Adipose tissue (tissue), 3 donors: ENCODE results near the gene CENPP. TPM values are rescaled to one million over a fixed set of nuclear protein-coding genes. Genes with fewer than 3 reads are reported as not detected.
"Not testable (repeated sequence)": the region's sequence is repeated elsewhere in the genome, so short reads cannot be mapped to it uniquely, and the experiment has no call there.

ENCODE experiments used
- H3K27ac ChIP-seq: one replicate; pipeline ENCODE4 v1.5.1; 2013; ENCODE audit warnings: low read depth, low read length
- WGBS, 3 donors: extraction: QIAGEN DNeasy Blood & Tissue Kit; methylation state at CpG; one replicate each; pipeline ENCODE4 v1.1.7; 2013; 5-methylcytosine and 5-hydroxymethylcytosine counted together
- polyA plus RNA-seq, 3 donors: library from polyadenylated mRNA; stranded (reverse); fragments of 200-250 nt; gene quantifications; one replicate each; pipeline ENCODE4 v1.2.3, GENCODE V29; 2013
- donor health status: healthy with polysubstance abuse.
- donor health status: Bipolar disorder and iron deficiency.
- donor health status: healthy.

The CENPP gene
- polyA plus RNA-seq, 3 donors = 1.3 to 2.2 (median 1.5) TPM

DNA sequence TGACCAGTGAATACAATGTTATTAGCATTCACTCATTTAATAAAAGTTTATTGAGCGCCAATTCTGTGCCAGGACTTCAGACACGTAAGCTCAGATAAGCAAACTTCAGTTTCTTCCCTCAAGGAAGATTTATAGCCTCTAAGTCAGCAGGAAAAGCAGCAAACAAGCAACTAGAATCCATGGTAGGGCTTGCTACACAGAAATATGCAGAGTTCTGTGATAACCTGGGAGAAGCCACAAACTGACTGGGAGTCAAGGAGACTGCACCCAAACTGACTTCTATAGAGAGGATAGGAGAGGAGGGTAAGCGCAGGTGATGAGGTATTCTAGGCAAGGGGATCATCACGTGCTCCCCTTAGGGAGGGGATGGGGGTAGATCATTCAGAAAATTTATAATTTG, 80.1 kb downstream of the CENPP start:
- 66 to 72% (median 69%) methylated on average over 4 of the region's 4 CpGs for WGBS, 3 donors
- no peak overlapping the region for H3K27ac ChIP-seq

DNA sequence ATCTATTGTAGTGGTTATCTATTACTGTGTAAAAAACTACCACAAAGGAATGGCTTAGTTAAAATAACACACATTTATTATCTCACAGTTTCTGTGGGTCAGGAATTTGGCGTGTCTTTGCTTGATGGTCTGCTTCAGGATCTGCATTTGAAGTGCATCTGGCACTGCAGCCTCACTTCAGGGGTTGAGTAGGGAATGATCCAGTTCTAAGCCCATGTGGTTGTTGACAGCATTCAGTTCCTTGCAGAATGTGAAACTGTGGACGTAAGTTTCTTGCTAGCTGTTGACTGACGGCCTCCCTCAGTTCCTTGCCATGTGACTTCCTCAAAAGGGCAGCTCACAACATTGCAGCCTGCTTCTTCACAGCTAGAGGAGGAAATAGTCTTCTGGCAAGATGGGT, 80.7 kb downstream of the CENPP start:
- WGBS, 3 donors = 27 to 73% (median 32%) methylated on average over 3 of the region's 3 CpGs

DNA sequence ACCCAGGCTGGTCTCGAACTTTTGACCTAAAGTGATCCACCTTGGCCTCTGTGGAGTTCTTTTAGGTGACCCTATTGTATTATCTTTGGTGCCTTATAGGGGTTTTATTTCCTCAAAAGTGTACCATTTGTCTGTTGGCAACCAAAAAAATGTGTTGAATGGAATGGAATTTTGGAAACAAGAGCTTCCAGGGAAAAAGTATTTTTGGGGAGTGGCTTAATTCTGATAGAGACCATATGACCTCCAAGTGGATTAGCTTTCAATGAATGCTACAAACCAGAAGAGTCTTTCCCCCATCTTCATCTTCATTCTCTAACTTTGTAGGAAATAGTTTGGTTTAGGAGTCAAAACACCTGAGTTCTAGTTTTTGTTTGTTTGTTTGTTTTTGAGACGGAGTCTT, 82.1 kb downstream of the CENPP start:
- WGBS, 3 donors = 94 to 98% (median 97%) methylated on average over 2 of the region's 2 CpGs
- H3K27ac ChIP-seq = no peak overlapping the region

More for the DNA sequence above, 80.7 kb downstream of the CENPP start:
- no peak overlapping the region for H3K27ac ChIP-seq

DNA sequence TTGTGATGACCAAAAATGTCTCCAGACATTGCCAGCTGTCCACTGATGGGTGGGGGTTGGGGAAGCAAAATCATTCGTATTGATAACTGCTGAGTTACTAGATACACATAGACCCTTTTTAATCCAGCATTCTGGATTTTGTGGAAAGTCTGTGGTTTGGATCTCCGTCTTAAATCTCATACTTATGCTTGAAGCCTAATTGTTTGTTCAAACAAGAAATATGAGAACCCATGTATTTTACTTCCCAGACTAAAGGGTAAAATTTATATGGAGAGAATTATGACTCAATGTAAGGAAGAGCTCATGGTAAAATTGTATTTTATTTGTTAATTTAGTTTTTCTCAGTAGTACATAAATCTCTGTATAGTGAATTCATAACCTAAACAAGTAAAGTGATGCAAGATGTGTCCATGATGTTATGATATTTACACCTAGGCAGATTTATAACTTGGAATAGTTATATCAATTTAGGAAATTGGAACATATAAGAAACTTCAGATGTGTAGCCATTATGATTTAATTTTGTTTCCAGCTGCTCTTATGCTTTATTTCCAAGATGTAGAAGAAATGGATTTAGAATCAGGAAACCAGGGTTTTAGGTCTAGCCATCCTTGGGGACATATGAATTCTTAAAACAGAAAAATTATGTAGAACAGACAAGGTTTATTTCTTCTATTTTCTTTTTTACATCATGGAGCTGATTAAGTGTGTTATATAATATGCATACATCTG, 83.2 kb downstream of the CENPP start:
- no peak overlapping the region for H3K27ac ChIP-seq
- WGBS, 3 donors = 91 to 95% (median 93%) methylated on average over 2 of the region's 2 CpGs

DNA sequence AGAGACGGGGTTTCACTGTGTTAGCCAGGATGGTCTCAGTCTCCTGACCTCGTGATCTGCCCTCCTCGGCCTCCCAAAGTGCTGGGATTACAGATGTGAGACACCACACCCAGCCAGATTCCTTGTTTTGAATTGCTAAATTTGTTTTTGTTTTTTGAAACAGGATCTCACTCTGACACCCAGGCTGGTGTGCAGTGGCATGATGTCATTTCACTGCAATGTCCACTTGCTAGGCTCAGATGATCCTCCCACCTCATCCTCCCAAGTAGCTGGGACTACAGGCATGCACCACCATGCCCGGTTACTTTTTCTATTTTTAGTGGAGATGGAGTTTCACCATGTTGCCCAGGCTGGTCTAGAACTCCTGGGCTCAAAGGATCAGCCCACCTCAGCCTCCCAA, 85.4 kb downstream of the CENPP start:
- 74 to 96% (median 75%) methylated on average over 4 of the region's 4 CpGs for WGBS, 3 donors
- H3K27ac ChIP-seq = not testable (repeated sequence)

DNA sequence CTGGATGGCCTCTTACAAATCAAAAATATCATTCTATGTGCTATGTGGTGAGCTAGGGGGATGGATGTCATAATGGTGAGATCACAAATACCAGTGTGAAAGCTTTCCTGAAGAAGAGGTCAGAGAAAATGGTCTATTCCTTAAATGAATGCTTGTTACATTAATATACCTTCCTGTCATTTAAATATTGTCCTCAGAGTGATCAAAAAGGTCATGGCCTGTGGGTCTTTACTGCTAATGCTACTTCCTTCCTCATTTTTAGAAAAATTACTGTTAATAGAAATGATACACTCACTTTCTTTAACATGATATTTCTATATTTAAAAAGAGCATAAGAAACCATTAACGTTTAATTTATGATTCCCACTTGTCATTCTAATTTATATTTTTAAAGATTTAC, 88.8 kb downstream of the CENPP start:
- 34 to 55% (median 38%) methylated on average over 1 of the region's 1 CpG for WGBS, 3 donors
- no peak overlapping the region for H3K27ac ChIP-seq

DNA sequence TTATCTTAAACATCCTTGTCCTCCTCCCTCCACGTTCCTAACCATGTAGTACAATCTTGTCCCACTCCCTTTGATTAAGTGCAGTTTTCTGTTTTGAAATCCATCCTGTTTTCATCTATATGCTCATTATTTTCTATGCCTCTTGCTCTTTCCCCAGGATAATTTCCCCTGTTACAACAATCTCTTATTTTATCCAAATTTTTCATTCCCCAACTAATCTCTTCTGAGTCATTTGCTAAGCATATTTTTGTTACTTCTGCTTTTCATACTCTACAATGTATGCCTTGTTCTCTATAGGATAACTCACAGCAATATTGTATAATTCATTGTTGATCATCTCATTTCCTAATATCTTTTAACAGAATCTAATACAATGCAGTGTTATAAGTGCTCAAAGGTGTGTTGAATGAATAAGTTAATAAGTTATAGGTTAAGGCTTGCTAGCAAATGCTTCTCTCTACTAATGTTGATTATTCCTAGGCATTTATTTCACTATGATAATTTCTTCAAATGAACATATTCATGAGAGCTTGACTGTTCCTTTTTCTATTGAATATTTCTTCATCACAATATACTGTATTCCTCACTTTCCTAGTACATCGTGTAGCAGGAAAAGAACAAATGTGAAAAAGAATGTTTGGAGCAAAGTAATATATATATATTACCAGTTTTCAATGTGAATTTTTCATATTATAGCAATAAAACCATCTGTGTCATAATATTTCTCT, 97.0 kb downstream of the CENPP start:
- H3K27ac ChIP-seq = no peak overlapping the region
- 71 to 81% (median 72%) methylated on average over 2 of the region's 2 CpGs for WGBS, 3 donors

DNA sequence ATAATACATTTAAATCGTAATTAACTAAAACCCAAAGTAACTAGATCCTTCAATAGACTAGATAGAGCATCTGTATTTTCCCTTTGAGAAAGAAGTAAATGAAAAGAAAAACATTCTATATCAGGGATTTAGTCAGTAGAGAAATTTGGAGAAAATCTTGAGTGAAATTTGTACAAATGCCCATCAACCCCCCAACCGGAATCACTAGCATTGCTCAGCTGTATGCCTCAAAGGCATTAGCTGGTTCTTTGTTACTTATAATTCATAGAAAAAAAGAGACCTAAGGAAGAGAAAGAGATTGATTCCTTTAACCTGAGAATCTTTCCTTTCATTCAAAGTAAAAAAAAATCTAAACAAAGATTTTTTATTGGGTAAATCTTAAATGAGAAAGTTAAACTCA, 97.9 kb downstream of the CENPP start:
- WGBS, 3 donors = 76 to 84% (median 80%) methylated on average over 2 of the region's 2 CpGs
- H3K27ac ChIP-seq = no peak overlapping the region

DNA sequence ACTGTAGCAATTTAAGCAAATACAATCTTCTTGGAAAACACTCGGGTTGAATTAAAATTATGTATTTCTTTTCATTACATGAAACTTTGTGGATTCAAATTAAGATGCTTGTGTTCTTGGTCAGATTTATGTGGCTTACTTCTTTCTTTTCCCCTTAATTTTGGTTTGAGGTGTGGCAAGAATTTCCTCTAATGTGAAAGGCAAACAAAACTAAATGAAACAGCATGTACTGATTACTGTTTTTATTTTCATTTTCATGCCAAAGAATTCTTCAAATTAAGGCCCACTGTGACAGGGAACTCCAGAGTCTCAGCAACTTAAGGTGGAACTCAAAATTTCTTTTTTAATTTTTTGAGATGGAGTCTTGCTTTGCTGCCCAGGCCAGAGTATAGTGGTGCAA, 98.6 kb downstream of the CENPP start, which contains the start of gene OMD:
Gene OMD (minus strand): TSS at position 132 of the 400 bp plus-strand sequence. CDS start 6,913 bp downstream, outside the sequence.
- H3K27ac ChIP-seq = no peak within 1 kb of the TSS
- 34 to 68% (median 62%) methylated on average over 1 of the region's 1 CpG for WGBS, 3 donors

DNA sequence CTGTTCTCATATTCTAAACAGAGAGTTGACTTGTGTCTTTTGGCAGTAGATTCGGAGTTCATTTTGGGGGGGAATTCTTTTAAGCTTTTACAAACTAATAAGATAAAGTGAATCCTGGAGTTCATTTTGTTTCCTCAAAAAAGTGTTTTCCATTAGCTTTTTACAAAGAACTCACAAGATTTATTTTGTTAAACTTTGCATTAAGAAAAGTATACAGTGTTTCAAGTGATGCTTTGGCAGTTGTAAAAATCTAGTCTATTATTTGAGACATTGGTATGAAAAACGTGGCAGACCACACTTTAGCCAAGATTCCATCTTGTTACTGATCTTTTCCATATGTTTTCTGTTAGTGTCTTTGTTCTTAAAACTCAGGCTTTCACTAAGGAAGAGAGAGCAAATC, 99.7 kb downstream of the CENPP start:
- 51 to 64% (median 53%) methylated on average over 2 of the region's 2 CpGs for WGBS, 3 donors
- H3K27ac ChIP-seq = no peak overlapping the region

DNA sequence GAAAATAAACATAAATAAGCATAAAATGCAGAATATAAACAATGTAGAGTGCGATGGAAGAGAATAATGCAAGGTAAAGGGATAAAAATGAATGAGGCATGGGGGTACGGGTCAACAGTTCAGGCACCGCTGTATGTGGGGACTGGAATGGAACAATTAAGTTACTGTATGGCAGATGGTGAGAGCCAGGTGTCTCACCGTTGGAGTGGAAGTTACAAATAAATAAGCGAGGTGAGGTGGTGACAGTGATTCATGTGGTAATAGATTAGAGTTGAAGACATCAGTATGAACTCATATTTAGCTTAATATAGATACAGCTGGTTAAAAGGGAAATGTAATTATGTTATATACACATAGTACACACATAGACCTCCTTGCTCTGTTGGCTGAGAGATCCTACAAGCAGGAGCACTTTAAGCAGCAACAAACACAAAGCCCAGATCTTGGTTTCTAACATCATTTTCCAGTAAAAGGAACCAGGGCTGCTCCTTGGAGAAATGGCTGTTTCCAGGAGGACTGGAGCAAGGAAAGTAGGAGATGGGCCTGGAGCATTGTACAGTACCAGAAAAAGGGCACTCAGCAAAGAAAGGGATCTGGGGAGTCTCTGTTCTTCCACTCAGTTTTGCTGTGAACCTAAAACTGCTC, 100.9 kb downstream of the CENPP start:
- 77 to 81% (median 79%) methylated on average over 5 of the region's 5 CpGs for WGBS, 3 donors
- no peak overlapping the region for H3K27ac ChIP-seq

DNA sequence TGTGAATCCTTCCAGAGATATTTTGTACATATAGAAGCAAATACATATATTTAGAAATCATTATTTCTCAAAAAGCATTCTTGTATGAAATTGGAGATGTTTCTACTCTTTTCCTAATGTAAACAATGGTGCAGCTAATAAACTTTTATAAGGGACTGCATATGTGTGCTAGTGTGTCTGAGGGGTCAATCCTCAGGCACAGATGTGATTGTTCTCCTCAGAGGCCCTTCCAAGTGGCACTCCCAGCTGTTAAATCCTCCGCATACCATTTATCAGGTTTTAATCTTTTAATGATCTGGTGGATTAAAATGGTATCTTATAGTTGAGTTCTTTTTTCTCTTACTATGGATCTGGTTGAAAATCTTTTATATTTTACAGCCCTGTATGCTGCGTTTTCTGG, 104.1 kb downstream of the CENPP start:
- H3K27ac ChIP-seq = no peak overlapping the region
- WGBS, 3 donors = 70 to 96% (median 72%) methylated on average over 2 of the region's 2 CpGs

DNA sequence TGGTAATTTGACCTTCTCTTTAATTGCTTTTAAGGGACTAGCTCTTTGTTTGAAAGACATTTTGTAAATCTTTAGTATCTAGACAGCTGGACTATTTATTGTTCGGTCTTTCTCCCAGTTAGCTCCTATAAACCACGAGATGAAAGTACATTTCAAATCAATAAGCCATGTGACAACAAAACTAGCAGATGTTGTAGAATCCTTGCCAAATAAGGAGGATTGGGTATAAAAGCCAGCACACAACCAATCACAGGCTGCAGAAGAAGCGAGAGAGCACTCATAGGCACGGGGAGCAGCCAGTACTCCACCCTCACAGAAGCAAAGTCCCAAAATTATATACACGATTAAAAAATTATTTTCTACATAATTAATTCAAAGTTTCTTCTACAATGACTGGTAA, 106.6 kb downstream of the CENPP start:
- WGBS, 3 donors = 67 to 76% (median 68%) methylated on average over 5 of the region's 5 CpGs
- H3K27ac ChIP-seq = no peak overlapping the region

DNA sequence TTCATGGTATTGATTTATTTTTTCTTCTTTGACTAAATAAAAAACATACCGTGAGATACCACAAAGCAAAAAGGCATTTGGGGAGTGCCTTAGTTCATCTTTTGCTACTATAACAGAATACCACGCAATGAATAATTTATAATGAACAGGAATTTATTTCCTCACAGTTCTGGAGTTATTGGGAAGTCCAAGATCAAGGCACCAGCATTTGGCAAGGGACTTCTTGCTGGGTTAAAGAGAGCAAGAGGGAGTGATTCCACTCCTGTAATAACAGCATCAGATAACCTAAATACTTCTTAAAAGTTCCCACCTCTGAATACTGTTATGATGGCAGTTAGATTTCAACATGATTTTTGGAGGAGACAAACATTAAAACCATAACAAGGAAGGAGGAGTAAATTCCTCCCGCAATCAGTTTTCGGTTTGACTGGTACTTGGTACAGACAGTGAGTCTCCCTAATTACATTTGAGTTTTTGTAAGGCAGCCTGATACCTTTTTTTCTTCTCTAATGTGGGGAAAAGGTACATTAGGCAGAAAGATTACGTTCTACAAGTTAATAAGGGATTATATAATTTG, 107.3 kb downstream of the CENPP start:
- WGBS, 3 donors = 72 to 89% (median 80%) methylated on average over 5 of the region's 5 CpGs
- no peak overlapping the region for H3K27ac ChIP-seq

DNA sequence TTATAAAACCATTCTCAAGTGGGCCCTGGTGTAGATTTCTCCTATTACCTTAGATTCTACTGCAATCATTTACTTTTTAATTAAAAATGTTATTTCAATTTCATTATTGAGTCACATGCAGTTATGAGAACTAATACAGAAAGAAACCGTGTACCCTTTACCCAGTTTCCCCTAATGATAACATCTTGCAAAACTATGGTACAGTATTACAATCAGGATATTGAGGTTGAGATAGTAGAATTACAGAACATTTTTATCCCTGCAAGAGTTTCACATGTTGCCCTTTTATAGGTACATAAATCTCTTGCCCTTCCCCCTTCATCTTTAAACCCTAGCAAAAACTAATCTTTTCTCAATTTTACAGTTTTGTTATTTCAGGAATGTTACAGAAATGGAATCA, 109.5 kb downstream of the CENPP start:
- H3K27ac ChIP-seq = no peak overlapping the region
- 56 to 88% (median 64%) methylated on average over 1 of the region's 1 CpG for WGBS, 3 donors

DNA sequence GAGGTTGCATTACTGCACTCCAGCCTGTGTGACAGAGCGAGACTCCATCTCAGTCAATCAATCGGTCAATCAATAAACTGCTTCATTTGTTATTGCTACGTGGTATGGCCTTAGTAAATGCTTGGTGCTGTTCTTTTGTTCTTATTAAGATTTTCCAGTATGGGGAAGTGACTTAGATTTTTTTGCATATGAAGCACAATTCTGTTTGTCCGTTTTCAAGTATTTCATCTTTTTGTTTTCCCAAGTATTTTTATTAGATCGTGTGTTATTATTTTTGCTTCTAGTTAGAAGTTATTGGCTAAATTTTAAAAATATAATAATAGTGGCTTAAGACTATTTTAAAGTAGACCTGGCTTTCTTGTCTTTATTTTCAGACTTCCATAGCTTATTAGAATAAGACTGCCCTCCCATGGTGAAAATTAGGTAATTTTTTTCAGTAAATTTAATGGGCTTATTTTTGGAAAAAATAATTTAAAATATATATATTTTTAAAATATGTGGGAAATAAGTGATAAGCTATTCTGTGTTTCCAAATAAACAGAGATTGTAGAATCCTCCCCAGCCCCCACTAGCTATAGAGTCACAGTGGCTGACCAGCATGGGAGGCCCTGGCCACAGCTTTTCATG, 113.3 kb downstream of the CENPP start:
- WGBS, 3 donors = 68 to 82% (median 75%) methylated on average over 5 of the region's 5 CpGs
- H3K27ac ChIP-seq = no peak overlapping the region

DNA sequence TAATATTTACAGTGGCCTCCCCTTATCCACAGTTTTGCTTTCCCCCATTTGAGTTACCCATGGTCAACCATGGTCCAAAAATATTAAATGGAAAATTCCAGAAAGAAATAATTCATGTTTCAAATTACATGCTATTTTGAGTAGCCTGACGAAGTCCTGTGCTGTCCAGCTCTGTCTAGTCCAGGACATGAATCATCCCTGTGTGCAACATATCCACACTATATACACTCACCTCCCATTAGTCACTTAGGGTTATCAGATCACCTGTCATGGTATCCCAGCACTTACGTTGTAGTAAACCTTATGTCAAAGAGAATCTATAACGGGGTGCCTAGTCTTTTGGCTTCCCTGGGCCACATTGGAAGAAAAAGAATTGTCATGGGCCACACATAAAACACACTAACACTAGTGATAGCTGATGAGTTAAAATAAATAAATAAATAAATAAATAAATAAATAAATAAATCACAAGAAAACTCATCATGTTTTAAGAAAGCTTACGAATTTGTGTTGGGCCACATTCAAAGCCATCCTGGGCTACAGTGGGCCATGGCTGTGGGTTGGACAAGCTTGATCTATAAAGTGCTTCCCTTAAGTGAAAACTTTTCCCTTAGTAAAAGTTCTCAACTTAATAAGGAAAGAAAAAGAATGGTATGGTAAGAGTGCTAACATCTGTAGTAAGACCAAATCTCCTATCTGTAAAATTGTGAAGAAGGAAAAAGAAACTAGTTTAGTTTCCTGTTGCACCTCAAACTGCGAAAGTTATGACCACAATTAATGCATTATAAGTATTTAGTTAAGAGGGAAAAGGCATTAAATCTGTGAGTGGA, 114.4 kb downstream of the CENPP start:
- 85 to 89% (median 86%) methylated on average over 5 of the region's 5 CpGs for WGBS, 3 donors
- H3K27ac ChIP-seq = no peak overlapping the region

DNA sequence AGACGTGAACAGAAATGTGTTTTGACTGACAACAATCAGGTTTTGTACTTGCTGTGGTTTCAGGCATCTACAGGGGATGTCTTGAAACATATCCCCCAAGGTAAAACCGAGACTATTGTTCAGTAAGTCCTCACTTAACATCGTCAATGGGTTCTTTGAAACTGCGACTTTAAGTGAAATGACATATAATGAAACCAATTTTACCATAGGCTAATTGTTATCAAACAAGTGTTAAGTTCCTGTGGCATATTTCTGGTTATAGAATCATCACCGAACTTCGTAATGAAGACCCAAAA, 114.9 kb downstream of the CENPP start:
- H3K27ac ChIP-seq = no peak overlapping the region
- 86 to 94% (median 88%) methylated on average over 6 of the region's 6 CpGs for WGBS, 3 donors
